DMS79 treated with DMSO at 0.1 percent for 48 hours (cell line): Measurements from ENCODE around the gene DAZL.

ENCODE experiments used
- DNase-seq: peaks from one replicate; lab custom pipeline; 2025; lab: John Stamatoyannopoulos, UW

The DAZL gene

GRCh38 chr3:16595778-16596177 is 9.4 kb downstream of the DAZL start:
- DNase-seq, result no peak

- DNase-seq, result no peak
Observed at GRCh38 chr3:16589867-16590624, 15.2 kb downstream of the DAZL start.

- no peak for DNase-seq
Observed at GRCh38 chr3:16589120-16589519, 16.1 kb downstream of the DAZL start.

GRCh38 chr3:16587681-16588060 is 17.6 kb downstream of the DAZL start:
- no peak for DNase-seq

- DNase-seq, result no peak
Observed at GRCh38 chr3:16587047-16587680, 18.1 kb downstream of the DAZL start.

- no peak for DNase-seq
Observed at GRCh38 chr3:16584880-16585279, 20.3 kb downstream of the DAZL start.

GRCh38 chr3:16583551-16583950 is 21.7 kb downstream of the DAZL start:
- DNase-seq, result no peak

- no peak for DNase-seq
Observed at GRCh38 chr3:16570113-16570512, 35.1 kb downstream of the DAZL start.

GRCh38 chr3:16568532-16568931 is 36.7 kb downstream of the DAZL start:
- no peak for DNase-seq

GRCh38 chr3:16568115-16568514 is 37.1 kb downstream of the DAZL start:
- DNase-seq, result no peak

- no peak for DNase-seq
Observed at GRCh38 chr3:16559653-16560365, 45.4 kb downstream of the DAZL start.

GRCh38 chr3:16554126-16554525 is 51.1 kb downstream of the DAZL start:
- DNase-seq, result no peak

- DNase-seq, result no peak
Observed at GRCh38 chr3:16552757-16553156, 52.5 kb downstream of the DAZL start.

GRCh38 chr3:16551342-16551976 is 53.8 kb downstream of the DAZL start:
- no peak for DNase-seq

- DNase-seq, result peak; percentile 41
Observed at GRCh38 chr3:16550676-16551341, 54.4 kb downstream of the DAZL start.

- DNase-seq, result no peak
Observed at GRCh38 chr3:16550305-16550675, 54.9 kb downstream of the DAZL start.

GRCh38 chr3:16548721-16549120 is 56.5 kb downstream of the DAZL start:
- DNase-seq, result no peak

- no peak for DNase-seq
Observed at GRCh38 chr3:16547561-16548357, 57.5 kb downstream of the DAZL start.

- no peak for DNase-seq
Observed at GRCh38 chr3:16546186-16547010, 58.8 kb downstream of the DAZL start.

- DNase-seq, result no peak
Observed at GRCh38 chr3:16545413-16546185, 59.6 kb downstream of the DAZL start.
